ELF-1 (cell line): ENCODE results near the gene SPARCL1.
A peak's percentile ranks its signal among the peaks of the same experiment; 100 is the strongest.
"Not testable (repeated sequence)": the region's sequence is repeated elsewhere in the genome, so short reads cannot be mapped to it uniquely, and the experiment has no call there.

Source experiments
- DNase-seq: peaks from one replicate; pipeline ENCODE4 v3.0.0-alpha.2; 2016; ENCODE audit warnings: low read depth, low spot score

Gene SPARCL1

DNA sequence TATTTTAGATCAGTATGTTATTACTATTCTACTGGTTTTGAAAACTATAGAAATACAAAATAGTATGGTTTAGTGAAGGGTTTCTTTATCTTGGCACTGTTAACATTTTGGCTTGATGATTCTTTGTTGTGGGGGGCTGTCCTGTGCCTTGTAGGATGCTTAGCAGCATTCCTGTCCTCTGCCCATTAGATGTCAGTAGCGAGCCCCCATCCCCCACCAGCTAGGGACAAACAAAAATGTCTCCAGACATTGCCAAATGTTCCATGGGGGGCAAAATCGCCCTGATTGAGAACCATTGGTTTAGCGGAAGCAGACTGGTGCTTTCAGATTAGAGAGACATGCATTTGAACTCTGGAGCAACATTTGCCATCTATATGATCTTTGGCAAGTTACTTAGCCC, 23.3 kb downstream of the SPARCL1 start:
- DNase-seq, result no peak

DNA sequence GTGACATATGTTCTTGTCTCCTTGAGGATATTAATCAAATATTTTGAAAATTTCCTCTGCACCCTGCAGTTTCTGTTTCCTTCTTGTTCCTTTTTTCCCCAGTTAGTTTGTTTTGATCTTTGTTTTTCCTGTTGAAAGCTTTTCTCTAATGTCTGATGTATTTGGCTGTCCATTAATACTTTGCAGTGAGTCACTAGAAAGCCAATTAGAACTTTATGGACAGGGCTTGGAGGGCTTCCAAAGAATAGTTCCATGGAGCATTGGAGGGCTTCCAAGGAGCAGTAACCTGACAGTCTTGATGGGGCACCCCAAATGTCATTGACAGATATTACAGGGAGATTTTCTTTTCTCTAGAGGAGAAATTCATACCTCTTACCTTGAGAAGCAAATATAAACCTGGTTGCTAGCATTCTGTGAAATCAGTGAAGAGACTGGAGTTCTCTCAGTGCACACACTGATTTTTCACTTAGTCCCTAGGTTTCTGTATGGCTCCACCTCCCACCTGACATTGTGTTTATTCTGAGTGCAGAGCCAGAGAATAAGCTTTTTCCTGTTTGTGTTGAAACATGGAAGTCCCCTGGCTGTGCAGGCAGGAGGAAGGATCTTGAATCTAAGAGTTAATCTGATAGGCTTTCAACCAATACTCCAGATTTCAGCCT, 26.5 kb downstream of the SPARCL1 start:
- DNase-seq, result no peak

DNA sequence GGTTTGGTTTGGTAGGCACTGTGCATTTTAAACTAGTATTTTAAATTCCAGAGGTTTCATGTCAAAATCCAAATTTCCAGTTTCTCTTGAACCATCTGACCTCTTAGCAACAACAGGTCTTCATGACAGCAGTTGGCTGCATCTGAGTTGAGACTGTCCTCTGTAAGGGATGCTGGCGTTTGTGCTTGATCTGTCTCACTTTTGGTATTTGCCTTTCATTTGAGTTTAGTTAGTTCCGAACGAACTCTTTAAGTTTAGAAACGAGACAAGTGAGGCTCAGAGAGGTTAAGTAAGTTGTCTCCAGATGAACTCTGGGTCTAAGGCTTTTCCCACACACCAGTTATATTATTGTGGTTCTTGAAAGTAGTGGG, 29.1 kb downstream of the SPARCL1 start:
- DNase-seq, result no peak

DNA sequence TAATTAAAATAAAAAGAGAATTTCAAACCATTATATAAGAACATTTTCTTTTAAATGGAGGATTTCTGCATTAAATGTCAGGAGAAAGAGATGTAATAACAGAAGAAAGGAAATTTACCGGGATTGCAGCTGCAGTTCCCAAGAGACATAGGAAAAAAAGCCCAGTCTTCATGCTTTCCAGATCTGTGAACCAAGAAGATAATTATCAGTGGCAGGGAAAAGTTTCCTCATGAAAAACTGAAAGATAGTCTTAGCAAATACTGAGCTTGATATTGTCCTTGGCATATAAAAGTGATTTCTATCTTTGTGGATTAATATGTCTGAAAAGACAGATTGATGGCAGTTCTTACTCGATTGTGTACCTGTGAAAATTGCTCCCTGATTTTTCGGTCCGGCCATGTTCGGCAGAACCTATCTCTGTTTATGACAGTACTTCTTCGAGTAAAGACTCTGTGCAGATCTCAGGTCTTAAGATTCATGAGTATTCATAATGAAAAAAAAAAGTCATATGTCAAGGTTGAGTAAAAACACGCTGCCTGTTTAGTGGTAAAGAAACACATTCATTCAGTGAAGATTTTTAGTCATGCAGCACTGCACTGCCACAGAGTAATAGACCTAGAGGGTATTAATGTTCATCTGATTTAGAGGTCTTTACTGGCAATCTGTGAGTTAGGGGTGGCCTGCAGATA, 29.6 kb downstream of the SPARCL1 start:
- no peak for DNase-seq

DNA sequence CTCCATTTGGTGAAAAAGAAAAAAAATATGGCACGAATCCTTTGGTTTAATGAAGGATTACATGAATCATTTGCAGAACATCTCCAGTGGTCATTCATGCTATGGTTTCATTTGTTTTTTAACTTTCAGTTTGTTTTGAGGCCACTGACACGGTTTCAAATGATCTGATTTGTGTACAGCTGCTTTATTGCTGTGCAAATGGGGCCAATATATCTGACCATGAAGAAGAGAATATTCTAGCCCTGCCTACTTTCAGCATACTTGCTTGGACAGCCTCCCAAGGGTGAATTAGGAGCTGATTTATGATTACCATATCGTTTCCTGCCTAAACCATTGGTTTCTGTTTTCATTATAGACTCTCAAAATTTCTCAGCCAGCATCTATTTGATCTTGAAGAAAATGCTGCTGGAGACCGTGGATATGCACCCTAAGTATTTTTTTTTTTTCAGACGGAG, 30.7 kb downstream of the SPARCL1 start:
- no peak for DNase-seq

DNA sequence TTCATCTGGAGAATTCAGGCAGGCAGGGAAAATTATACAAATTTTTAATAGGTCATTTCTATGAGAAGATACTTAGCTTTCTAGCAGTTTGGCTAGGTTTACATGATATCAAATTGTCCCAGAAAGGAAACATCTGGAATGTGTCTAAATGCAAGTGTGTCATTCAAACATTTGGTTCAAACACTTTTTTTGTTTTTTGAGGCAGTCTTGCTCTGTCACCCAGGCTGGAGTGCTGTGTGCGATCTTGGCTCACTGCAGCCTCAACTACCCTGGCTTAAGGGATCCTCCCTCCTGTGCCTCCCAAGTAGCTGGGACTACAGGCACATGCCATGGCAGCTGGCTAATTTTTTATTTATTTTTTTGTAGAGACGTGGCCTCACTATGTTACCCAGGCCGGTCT, 31.6 kb downstream of the SPARCL1 start:
- DNase-seq, result no peak

DNA sequence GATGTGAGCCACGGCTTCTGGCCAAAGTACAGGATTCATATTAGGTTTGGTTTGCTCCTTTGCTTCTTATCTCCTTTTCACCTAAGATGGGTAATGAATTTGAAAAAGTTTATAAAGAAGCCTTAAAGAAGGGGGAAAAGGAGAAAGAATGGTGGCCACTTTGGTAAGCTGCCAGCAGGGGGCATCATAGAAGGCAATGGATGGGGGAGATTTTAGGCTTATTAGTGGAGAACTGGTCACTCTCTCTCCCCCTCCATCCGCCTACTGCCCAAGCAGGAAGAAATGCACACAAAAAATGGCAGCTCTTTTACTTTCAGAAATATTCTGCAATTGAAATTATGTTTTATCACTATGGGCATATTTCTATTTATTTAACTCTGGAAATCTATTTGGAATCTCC, 32.0 kb downstream of the SPARCL1 start:
- DNase-seq, result peak; percentile 22

DNA sequence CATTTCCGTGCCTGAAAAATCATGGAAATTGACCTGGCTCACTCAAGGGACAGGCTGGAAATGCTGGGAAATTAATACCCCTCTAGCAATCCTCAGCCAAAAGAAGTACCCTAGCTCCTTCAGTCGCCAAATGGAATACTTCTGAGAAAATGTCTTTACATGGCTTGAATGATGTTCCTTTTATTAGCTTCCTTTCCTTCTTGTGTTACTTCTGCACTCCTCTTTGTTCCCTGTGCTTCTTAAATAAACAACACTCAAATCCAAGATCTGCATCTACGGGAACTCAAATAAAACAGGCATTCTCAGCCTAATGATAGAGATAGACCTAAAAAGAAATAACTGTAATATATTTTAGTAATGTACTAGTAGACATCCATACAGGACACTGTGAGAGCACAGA, 36.1 kb downstream of the SPARCL1 start:
- DNase-seq, result no peak

DNA sequence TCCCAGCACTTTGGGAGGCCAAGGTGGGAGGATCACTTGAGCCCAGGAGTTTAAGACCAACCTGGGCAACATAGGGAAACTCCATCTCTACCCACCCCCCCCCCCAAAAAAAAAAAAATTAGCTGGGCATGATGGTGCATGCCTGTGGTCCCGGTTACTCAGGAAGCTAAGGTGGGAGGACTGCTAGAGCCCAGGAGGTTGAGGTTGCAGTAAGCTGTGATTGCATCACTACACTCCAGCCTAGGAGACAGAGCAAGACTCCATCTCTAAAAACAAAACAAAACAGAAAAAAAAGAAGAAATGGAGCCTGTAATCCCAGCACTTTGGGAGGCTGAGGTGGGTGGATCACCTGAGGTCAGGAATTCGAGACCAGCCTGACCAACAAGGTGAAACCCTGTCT, 37.3 kb downstream of the SPARCL1 start:
- not testable (repeated sequence) for DNase-seq

DNA sequence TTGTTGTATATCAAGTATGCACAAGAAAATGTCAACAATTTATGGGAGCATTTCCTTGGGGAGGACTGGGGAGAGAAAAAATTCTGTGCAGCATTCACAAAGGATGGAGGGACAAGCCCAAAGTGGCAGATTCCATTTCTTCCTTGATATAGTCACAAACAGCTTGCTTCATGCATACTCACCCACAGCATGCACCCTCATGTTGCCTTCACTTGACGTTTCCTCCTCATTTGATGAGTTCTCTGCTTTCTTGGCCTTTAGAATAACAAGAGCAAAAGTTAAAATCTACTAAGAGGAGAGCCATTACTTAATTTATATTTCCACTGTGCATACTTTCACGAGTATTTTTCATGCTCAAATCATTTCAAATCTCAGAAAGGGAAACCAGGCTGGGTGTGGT, 37.7 kb downstream of the SPARCL1 start:
- no peak for DNase-seq

DNA sequence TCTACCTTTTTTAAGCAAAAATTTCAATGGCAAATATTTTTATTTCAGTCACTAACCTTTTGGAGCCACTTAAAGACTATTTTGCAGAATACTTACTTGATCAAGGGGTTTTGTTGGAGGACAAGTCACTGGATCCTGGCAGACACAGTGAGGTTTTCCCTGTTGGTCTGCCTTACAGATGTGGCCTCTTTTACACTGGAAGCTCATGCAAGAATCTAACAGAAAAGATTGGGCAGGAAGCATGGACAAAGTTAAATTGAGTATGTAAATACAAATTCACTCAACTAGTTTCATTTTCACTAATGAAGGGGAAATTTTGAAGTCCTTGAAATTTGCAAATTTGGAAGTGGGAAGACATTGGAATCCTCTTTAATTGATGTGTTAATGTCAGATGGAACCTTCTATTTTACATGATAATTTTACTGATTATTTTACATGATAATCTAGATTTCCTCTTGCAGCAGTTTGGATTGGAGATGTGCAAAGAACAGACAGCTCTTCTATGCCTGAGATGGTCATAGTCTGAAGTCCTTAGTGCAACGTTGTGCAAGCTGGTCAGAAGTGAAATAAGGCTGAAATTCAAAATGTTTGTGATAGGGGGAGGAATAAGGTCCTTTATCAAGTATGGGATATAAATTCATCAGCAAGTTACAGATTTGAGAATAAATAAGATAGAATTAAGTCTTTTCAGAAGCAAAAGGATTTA, 38.4 kb downstream of the SPARCL1 start:
- DNase-seq, result no peak

DNA sequence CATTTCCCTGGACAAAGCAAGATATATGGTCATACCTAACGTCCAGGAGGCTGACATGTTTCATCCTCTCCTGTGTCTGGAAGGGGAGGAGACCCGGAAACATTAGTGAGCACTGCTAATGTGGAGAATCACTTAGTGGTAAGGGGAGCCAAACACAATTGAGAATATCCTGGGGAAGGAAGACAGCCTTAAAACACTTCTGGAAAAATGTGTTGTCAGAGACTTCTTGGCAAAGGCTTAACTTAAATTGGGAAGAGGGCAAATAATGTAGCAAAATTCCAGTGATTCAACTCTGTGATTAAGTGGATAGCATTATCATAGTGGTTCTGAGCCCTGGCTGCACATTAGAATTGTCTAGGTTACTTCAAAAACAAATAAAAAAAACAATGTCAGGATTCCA, 39.5 kb downstream of the SPARCL1 start:
- DNase-seq, result no peak

DNA sequence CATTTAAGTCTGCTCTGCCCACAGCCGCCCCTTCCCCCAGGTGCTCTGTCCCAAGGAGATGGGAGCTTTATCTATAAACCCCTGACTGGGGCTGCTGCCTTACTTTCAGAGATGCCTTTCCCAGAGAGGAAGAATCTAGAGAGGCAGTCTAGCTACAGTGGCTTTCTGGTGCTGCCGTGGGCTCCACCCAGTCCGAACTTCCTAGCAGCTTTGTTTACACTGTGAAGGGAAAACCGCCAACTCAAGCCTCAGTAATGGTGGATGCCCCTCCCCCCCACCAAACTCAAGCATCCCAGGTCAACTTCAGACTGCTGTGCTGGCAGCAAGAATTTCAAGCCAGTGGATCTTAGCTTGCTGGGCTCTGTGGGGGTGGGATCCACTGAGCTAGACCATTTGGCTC, 40.5 kb downstream of the SPARCL1 start:
- peak; percentile 44 for DNase-seq

DNA sequence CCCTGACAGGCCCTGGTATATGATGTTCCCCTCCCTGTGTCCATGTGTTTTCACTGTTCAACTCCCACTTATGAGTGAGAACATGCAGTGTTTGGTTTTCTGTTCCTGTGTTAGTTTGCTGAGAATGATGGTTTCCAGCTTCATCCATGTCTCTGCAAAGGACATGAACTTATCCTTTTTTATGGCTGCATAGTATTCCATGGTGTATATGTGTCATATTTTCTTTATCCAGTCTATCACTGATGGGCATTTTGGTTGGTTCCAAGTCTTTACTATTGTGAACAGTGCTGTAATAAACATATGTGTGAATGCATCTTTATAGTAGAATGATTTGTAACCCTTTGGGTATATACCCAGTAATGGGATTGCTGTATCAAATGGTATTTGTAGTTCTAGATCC, 45.9 kb downstream of the SPARCL1 start:
- not testable (repeated sequence) for DNase-seq

DNA sequence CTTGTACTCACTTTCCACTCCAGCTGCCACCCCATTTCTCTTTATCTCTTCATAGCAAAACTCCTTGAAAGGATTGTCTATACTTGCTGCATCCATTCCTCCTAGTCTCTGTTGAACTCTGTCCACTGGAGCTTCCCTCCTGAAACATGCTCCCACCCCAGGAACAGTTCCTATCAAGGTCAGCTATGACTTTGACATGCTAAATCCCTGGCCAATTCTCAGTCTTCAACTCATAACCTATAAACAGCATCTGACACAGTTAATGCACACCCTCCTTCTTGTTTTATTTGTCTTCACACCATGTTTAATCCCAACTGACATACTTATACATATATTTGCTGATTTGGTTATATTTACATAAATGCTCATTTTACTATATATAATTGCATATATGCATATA, 47.8 kb downstream of the SPARCL1 start:
- no peak for DNase-seq

DNA sequence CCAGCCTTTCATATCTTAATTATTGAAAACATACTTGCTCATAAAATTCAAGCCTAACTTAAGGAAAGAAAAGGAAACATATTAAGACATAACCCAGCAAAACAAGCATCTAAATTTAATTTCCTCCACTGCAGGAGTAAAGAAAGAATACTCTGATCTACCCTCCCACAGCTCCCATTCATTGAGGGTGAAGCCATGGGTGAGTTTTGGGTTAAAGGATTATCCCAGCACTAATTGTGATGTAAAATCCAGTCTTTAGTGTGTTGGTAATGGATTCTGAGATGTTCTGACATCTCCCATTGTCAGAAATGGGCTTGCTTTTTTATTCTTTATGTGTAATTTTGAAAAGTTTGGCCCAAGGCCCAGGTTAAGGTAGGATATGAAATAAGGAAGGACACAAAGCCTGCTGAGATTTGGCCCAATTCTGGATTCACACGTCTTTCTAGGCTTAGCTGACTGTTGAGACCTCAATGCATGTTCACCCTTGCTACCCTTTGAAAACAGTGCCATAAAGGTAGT, 50.4 kb downstream of the SPARCL1 start:
- no peak for DNase-seq

DNA sequence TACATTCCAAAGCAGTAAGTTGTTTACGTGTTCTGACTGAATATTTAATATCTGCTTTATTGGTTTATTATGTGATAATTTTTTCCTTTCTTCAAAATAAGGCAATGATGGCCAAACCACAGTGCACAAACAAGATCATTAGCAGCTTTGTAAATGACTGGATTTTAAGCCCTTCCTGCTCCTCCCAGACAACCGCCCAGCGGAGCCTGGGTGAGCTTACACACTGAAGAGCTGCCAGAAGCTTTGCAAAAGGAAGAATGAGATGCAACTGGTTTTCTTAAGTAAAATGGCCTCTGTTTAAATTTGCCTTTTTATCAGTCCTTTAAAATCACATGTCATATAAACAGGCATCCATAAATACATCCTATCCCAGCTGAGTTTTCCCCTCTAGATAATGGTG, 52.2 kb downstream of the SPARCL1 start:
- DNase-seq, result no peak

DNA sequence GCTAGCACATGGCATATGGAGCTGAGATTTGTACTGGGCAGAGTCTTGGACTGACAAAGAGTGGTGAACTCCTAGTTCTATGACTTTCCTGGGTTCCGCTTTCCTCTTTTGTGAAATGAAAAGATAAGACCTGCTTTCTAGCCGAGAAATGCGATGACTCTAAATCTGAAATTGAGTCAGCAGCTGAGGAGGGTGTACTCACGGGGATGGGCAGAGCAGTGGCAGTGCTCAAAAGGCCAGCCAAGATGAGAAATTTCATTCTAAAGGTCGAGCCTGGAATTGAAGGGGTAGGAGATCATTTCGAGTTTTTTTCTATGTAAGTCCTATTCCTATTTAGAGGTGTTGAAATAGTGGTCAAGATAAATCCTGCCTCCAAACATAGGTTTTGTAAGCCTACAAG, 59.8 kb downstream of the SPARCL1 start:
- no peak for DNase-seq

DNA sequence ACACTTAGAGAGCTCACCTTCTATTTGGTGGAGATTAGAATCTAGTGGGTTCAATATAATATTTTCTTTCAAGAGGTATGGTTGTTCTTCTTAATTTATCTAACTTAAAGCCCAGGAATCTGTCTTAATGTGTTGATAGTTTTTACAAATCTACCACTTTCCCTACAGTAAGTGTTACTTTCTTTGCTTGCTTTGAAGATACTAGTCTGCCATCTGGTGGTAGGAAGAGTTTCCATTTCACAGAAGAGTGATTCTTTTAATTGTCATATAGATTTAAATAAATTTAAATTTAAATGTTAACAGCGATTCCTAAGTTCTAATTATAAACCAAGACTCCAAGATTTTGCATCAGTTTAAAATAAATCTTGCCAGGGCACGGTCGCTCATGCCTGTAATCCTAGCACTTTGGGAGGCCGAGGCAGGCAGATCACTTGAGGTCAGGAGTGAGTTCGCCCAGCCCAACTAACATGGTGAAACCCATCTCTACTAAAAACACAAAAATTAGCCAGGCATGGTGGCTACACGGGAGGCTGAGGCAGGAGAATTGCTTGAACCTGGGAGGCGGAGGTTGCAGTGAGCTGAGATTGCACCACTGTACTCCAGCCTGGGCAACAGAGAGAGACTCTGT, 63.3 kb downstream of the SPARCL1 start:
- DNase-seq, result no peak

DNA sequence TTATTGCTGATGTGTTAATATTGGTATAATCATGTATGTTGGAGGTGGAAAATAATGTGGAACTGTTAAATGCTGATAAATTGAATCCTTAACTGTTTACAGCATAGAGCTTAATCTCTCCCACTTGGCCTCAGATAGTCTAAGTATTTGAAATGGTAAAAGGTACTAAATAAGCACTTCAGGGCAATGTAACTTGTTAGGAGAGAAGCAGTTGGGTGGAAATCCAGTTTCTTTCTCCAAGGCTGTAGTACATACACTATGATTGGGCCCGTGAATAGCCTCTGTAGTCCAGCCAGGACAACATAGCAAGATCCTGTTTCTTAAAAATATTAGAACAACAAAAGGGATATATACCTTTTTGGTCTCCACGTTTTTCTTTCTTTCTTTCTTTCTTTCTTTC, 67.1 kb downstream of the SPARCL1 start:
- no peak for DNase-seq

DNA sequence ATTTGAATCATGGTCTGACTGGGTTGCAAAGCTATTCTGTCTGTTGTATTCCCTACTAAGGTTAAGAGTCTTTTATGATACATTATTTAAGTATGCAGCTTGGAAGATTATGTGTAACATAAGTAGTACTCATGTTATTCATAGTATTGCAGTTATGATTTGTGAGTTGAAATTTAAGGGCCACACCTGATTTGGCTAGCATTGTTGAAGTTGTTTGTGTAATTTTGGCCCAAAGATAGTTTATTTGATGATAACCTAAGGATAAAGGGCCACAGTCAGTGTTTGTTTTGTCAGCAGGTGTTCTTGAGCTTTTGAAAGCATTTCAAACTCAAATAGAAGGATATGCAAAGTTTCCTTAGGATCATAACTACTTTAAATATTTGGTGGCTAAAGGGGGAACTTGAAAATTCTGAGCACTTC, 67.9 kb downstream of the SPARCL1 start:
- no peak for DNase-seq

DNA sequence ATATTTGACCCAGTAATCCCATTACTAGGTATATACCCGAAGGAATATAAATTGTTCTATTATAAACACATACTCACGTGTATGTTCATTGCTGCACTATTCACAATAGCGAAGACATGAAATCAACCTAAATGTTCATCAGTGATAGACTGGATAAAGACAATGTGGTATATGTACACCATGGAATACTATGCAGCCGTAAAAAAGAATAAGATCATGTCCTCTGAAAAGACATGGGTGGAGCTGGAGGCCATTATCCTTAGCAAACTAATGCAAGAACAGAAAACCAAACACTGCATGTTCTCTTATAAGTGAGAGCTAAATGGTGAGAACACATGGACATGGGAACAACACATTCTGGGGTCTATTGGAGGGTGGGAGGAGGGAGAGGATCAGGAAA, 70.3 kb downstream of the SPARCL1 start:
- no peak for DNase-seq
